Left lung (tissue), 14 donors: ENCODE data around the gene LY6G5C. TPM values are rescaled to one million over a fixed set of nuclear protein-coding genes. Genes with fewer than 3 reads are reported as not detected.

Experiments
- ATAC-seq: fragments of 200-7000 bp; cut with Tn5 transposase; one replicate; pipeline ENCODE4 v1.9.1; 2020; ENCODE audit warnings: moderate library complexity
- DNase-seq, 4 donors: peaks; one replicate each; pipeline ENCODE4 v3.0.0-alpha.2; 2013 to 2020
- H3K27ac ChIP-seq, 2 donors: fragments of 200-600 bp; sonication (generic) in 1 of 2; one replicate each; pipeline versions ENCODE4 v1.5.0 to v1.8.0; 2020 to 2021
- H3K27me3 ChIP-seq, 2 donors: fragments of 200-600 bp; sonication (generic) in 1 of 2; one replicate each; pipeline versions ENCODE4 v1.5.0 to v1.8.0; 2020 to 2021
- H3K36me3 ChIP-seq, 2 donors: fragments of 200-600 bp; sonication (generic) in 1 of 2; one replicate each; pipeline versions ENCODE4 v1.5.0 to v1.8.0; 2020 to 2021
- H3K4me1 ChIP-seq, 2 donors: fragments of 200-600 bp; one replicate each; pipeline ENCODE4 v1.8.0; 2021
- H3K4me3 ChIP-seq, 2 donors: fragments of 200-600 bp; sonication (generic) in 1 of 2; one replicate each; pipeline versions ENCODE4 v1.5.0 to v1.8.0; 2020 to 2021; ENCODE audit warnings: mild to moderate bottlenecking in 1 of 2
- H3K9me3 ChIP-seq, 2 donors: fragments of 200-600 bp; sonication (generic) in 1 of 2; one replicate each; pipeline versions ENCODE4 v1.5.0 to v1.8.0; 2020 to 2021
- CTCF ChIP-seq, 2 donors: fragments of 200-600 bp; sonication (generic) in 1 of 2; IDR thresholded peaks; one replicate each; pipeline versions ENCODE4 v1.5.0 to v1.8.0; 2021; ENCODE audit warnings: antibody characterized with exemption in 2 of 2
- intact Hi-C, 2 donors: fragments of 100-400 bp; cut with DNase I; formaldehyde crosslinking; loops; one replicate each; pipeline versions ENCODE4 v1.11.2 to v1.14.2; 2022
- long read RNA-seq, 12 donors: library from polyadenylated mRNA in 2 of 12; unstranded in 2 of 12; transcript quantifications; one replicate each; pipeline ENCODE4 v2.0.0 and lab custom pipeline, GENCODE V29; 2019 to 2026
- polyA plus RNA-seq, 6 donors: library from polyadenylated mRNA; unstranded; fragments of 120-200 nt; gene quantifications; one replicate each; pipeline ENCODE4 v1.2.1, GENCODE V29; 2013; ENCODE audit not compliant: insufficient read length in 6 of 6
- total RNA-seq, 2 donors: library from RNA; stranded (reverse); fragmentation: NEBNext Ultra II Directional; extraction: Animal tissue kit (Norgen Biotek cat#: 25700); gene quantifications; one replicate each; pipeline ENCODE4 v1.2.1, GENCODE V29; 2021
- donor health status: DM: no; HTN: yes; CAD: no.
- donor health status: DM: no; HTN: no; CAD: no.

Gene LY6G5C
- total RNA-seq = 1 to 10 TPM; 3.1 to 5.9 TPM
- polyA plus RNA-seq = 1 to 10 TPM; 2.9 to 6.3 (median 3.7) TPM
- long read RNA-seq, donor 1, partial matches to known transcripts = 0 of 2 reads
- long read RNA-seq, donor 1, other reads (novel, unspliced or antisense) = 0 of 2 reads
- long read RNA-seq, donor 2, partial matches to known transcripts = 0 of 1 reads
- long read RNA-seq, donor 2, other reads (novel, unspliced or antisense) = 0 of 1 reads
- long read RNA-seq, donor 3, partial matches to known transcripts = 0 of 1 reads
- long read RNA-seq, donor 3, other reads (novel, unspliced or antisense) = 0 of 1 reads
- long read RNA-seq, donor 4, partial matches to known transcripts = 0 of 4 reads
- long read RNA-seq, donor 4, other reads (novel, unspliced or antisense) = 0 of 4 reads
- long read RNA-seq, donor 5 = 0 reads
- long read RNA-seq, donor 6, partial matches to known transcripts = 0 of 1 reads
- long read RNA-seq, donor 6, other reads (novel, unspliced or antisense) = 0 of 1 reads
- long read RNA-seq, donor 7 = 0 reads
- long read RNA-seq, donor 8, partial matches to known transcripts = 0 of 2 reads
- long read RNA-seq, donor 8, other reads (novel, unspliced or antisense) = 0 of 2 reads
- long read RNA-seq, donor 9 = 0 reads
- long read RNA-seq, donor 10, partial matches to known transcripts = 0 of 6 reads
- long read RNA-seq, donor 10, other reads (novel, unspliced or antisense) = 2 of 6 reads
- long read RNA-seq, donor 11, partial matches to known transcripts = 0 of 1 reads
- long read RNA-seq, donor 11, other reads (novel, unspliced or antisense) = 0 of 1 reads
- long read RNA-seq, donor 12, partial matches to known transcripts = 0 of 2 reads
- long read RNA-seq, donor 12, other reads (novel, unspliced or antisense) = 0 of 2 reads

GRCh38 chr6:31680226-31681134 is at the start of gene LY6G5C:
TSS of gene LY6G5C (minus strand) at chr6:31681067. CDS start at chr6:31680373, 694 bp downstream.
- Histone ChIP-seq H3K4me1 (peaks cover 5 to 24% of the 10 kb centered on the region in 2 donors), H3K9me3 (no peaks in the 10 kb centered on the region), H3K27ac (peak within 1 kb of the TSS; percentile 60 to 82), H3K36me3 (peaks cover 0 to 15% of the 10 kb centered on the region in 2 donors), H3K27me3 (no peaks in the 10 kb centered on the region), H3K4me3 (peak within 1 kb of the TSS; percentile 38 to 50)
- intact Hi-C loops = no loop called here
- TF ChIP-seq CTCF (IDR thresholded peaks at IDR 0.05) = peak; percentile 41 to 75
- ATAC-seq (peak; percentile 92), DNase-seq (peak; percentile 86 to 95 (median 90))

GRCh38 chr6:31729979-31730630 is 49.2 kb upstream of the LY6G5C start:
- no peaks in the 10 kb centered on the region for H3K9me3 ChIP-seq
- no peaks in the 10 kb centered on the region for H3K27me3 ChIP-seq
- peaks cover 30 to 86% of the 10 kb centered on the region in 2 donors for H3K4me1 ChIP-seq
- H3K27ac ChIP-seq = peak overlapping the region; percentile 92 to 97
- peaks cover 4 to 65% of the 10 kb centered on the region in 2 donors for H3K36me3 ChIP-seq
- ATAC-seq (peak; percentile 82), DNase-seq (peak; percentile 89 to 97 (median 93))
- no peak for TF ChIP-seq CTCF (IDR thresholded peaks at IDR 0.05)
- intact Hi-C loops = no loop called here
- H3K4me3 ChIP-seq = peak overlapping the region; percentile 48 to 79

GRCh38 chr6:31729515-31729978 is 48.7 kb upstream of the LY6G5C start:
- Histone ChIP-seq H3K4me1 (peaks cover 30 to 85% of the 10 kb centered on the region in 2 donors), H3K9me3 (no peaks in the 10 kb centered on the region), H3K27ac (peak overlapping the region; percentile 92 to 97), H3K4me3 (peak overlapping the region; percentile 48 to 79), H3K36me3 (peaks cover 4 to 65% of the 10 kb centered on the region in 2 donors), H3K27me3 (no peaks in the 10 kb centered on the region)
- ATAC-seq (peak; percentile 89), DNase-seq (peak; percentile 92 to 95 (median 94))
- intact Hi-C loops = no loop called here
- TF ChIP-seq CTCF (IDR thresholded peaks at IDR 0.05) = peak in 1 of 2 donors; percentile 2

GRCh38 chr6:31728767-31729514 is 48.1 kb upstream of the LY6G5C start, which contains the start of gene DDAH2:
TSS of gene DDAH2 (minus strand) at chr6:31729299. CDS start at chr6:31729161, 138 bp downstream.
- DNase-seq (peak in 1 of 4 donors; percentile 81), ATAC-seq (peak; percentile 42)
- peak; percentile 48 to 60 for TF ChIP-seq CTCF (IDR thresholded peaks at IDR 0.05)
- Histone ChIP-seq H3K9me3 (no peaks in the 10 kb centered on the region), H3K36me3 (peaks cover 4 to 67% of the 10 kb centered on the region in 2 donors), H3K4me3 (peak within 1 kb of the TSS; percentile 48 to 79), H3K27me3 (no peaks in the 10 kb centered on the region), H3K4me1 (peaks cover 25 to 79% of the 10 kb centered on the region in 2 donors), H3K27ac (peak within 1 kb of the TSS; percentile 92 to 97)
- intact Hi-C loops = no loop called here
